NCI-H2171 (cell line): Measurements from ENCODE around the gene OR52M1.

Experiments used
- DNase-seq: peaks from one replicate; lab custom pipeline; 2025; lab: John Stamatoyannopoulos, UW

Gene OR52M1

GRCh38 chr11:4569075-4569474, 24.1 kb downstream of the OR52M1 start:
- no peak for DNase-seq

- no peak for DNase-seq
Measured at GRCh38 chr11:4576880-4577279, 31.9 kb downstream of the OR52M1 start.

- DNase-seq = no peak
Measured at GRCh38 chr11:4577761-4578160, 32.8 kb downstream of the OR52M1 start.

- no peak for DNase-seq
Measured at GRCh38 chr11:4578624-4579023, 33.6 kb downstream of the OR52M1 start.

GRCh38 chr11:4580124-4580523, 35.1 kb downstream of the OR52M1 start:
- DNase-seq = no peak

- DNase-seq = no peak
Measured at GRCh38 chr11:4581443-4581842, 36.5 kb downstream of the OR52M1 start, which contains the start of gene OR52I2. Gene OR52I2, plus strand, starts transcription at chr11:4581743.

GRCh38 chr11:4589017-4589416, 44.0 kb downstream of the OR52M1 start:
- DNase-seq = no peak

- DNase-seq = no peak
Measured at GRCh38 chr11:4593739-4594138, 48.7 kb downstream of the OR52M1 start, which contains the start of gene OR52I1. Gene OR52I1, plus strand, starts transcription at chr11:4594039. Its CDS starts 0 bp downstream, at chr11:4594039.
